Glutamatergic neuron (in vitro differentiated cells): ENCODE results near the gene MXD4. TPM values are rescaled to one million over a fixed set of nuclear protein-coding genes. Genes with fewer than 3 reads are reported as not detected.

Source experiments
- DNase-seq: peaks from one replicate; pipeline ENCODE4 v3.0.0; 2022
- H3K27ac Mint-ChIP-seq: one replicate; pipeline ENCODE4 v1.8.0; 2020; ENCODE audit warnings: mild to moderate bottlenecking, mixed read lengths, inconsistent platforms; ENCODE audit not compliant: unreplicated experiment
- H3K27me3 Mint-ChIP-seq: one replicate; pipeline ENCODE4 v1.8.0; 2020; ENCODE audit warnings: mild to moderate bottlenecking, moderate library complexity, mixed read lengths, inconsistent platforms; ENCODE audit not compliant: unreplicated experiment
- H3K36me3 Mint-ChIP-seq: one replicate; pipeline ENCODE4 v1.8.0; 2020; ENCODE audit warnings: mild to moderate bottlenecking, mixed read lengths, inconsistent platforms; ENCODE audit not compliant: unreplicated experiment
- H3K4me1 Mint-ChIP-seq: one replicate; pipeline ENCODE4 v1.8.0; 2020; ENCODE audit warnings: mild to moderate bottlenecking, low read depth, mixed read lengths, inconsistent platforms; ENCODE audit not compliant: unreplicated experiment
- H3K4me3 Mint-ChIP-seq: one replicate; pipeline ENCODE4 v1.8.0; 2020; ENCODE audit warnings: mild to moderate bottlenecking, mixed read lengths, inconsistent platforms; ENCODE audit not compliant: unreplicated experiment
- H3K9me3 Mint-ChIP-seq: one replicate; pipeline ENCODE4 v1.8.0; 2020; ENCODE audit warnings: mild to moderate bottlenecking, moderate library complexity, mixed read lengths, inconsistent platforms; ENCODE audit not compliant: unreplicated experiment
- CTCF ChIP-seq: fragments of 200-600 bp; sonication (generic); IDR thresholded peaks from one replicate; pipeline ENCODE4 v1.5.0; 2021; ENCODE audit not compliant: partially characterized antibody, unreplicated experiment
- total RNA-seq: library from RNA; stranded (reverse); fragmentation: NEBNext Ultra II Directional; extraction: Animal tissue kit (Norgen Biotek cat#: 25700); gene quantifications from one replicate; pipeline ENCODE4 v1.2.1, GENCODE V29; 2021; ENCODE audit not compliant: unreplicated experiment

Gene MXD4
- total RNA-seq, 1 donor from 2014 or later = 143 TPM

- Mint-ChIP-seq H3K27me3 (peaks cover 2% of the 10 kb centered on the region), H3K4me1 (peaks cover 9% of the 10 kb centered on the region), H3K9me3 (peaks cover 4% of the 10 kb centered on the region), H3K27ac (no peak overlapping the region), H3K4me3 (no peak overlapping the region), H3K36me3 (no peaks in the 10 kb centered on the region)
- no peak for TF ChIP-seq CTCF
- peak; percentile 7 for DNase-seq
Measured at GRCh38 chr4:2281575-2282343, 19.9 kb upstream of the MXD4 start.

DNA sequence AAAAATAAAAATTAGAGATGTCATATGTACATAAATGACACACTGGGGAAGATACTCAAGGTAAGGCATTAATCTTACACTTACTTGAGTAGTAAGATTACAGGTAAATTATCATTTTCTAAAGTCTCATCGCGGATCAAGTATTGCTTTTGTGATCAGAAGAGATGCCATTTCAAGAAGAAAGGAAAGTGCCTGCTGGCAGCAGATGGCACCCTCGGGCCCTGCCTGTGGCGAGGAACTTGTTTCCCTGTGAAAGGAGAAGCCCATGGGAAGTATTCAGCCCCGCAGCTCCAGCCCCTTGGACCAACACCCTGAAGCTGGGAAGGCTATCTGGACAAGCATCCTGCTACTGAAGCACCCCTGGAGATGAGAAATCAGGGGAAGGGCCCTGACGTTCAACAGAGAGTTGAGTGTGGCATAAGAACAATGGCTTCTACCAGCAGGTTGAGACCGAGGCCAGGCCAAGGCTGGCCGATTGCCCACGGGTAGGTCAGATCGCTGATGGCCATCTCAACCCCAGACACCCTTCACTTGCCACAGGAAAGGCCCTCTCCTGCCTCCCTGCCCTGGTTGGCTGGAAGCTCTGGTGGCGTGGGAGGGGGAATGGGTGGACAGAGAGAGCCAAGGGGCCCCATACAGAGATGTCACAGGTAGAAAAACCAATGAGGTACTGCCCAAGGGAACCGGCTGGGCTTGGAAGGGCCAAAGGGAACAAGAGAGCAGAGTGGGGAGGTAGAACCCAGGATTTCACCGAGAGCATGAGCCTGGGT is 18.8 kb upstream of the MXD4 start:
- peaks cover 2% of the 10 kb centered on the region for H3K27me3 Mint-ChIP-seq
- H3K4me1 Mint-ChIP-seq = peaks cover 2% of the 10 kb centered on the region
- H3K9me3 Mint-ChIP-seq = peaks cover 4% of the 10 kb centered on the region
- peak; percentile 9 for DNase-seq
- H3K36me3 Mint-ChIP-seq = no peaks in the 10 kb centered on the region
- H3K4me3 Mint-ChIP-seq = no peak overlapping the region
- no peak overlapping the region for H3K27ac Mint-ChIP-seq
- TF ChIP-seq CTCF = no peak

GRCh38 chr4:2277956-2278355 is 16.0 kb upstream of the MXD4 start:
- no peak overlapping the region for H3K4me3 Mint-ChIP-seq
- H3K27ac Mint-ChIP-seq = no peak overlapping the region
- DNase-seq = no peak
- no peaks in the 10 kb centered on the region for H3K36me3 Mint-ChIP-seq
- H3K27me3 Mint-ChIP-seq = no peaks in the 10 kb centered on the region
- no peaks in the 10 kb centered on the region for H3K4me1 Mint-ChIP-seq
- peaks cover 2% of the 10 kb centered on the region for H3K9me3 Mint-ChIP-seq
- no peak for TF ChIP-seq CTCF

- DNase-seq = peak; percentile 6
- H3K4me3 Mint-ChIP-seq = no peak overlapping the region
- H3K27ac Mint-ChIP-seq = no peak overlapping the region
- no peaks in the 10 kb centered on the region for H3K36me3 Mint-ChIP-seq
- TF ChIP-seq CTCF = no peak
- H3K9me3 Mint-ChIP-seq = peaks cover 2% of the 10 kb centered on the region
- no peaks in the 10 kb centered on the region for H3K4me1 Mint-ChIP-seq
- no peaks in the 10 kb centered on the region for H3K27me3 Mint-ChIP-seq
Measured at GRCh38 chr4:2276581-2277325, 14.8 kb upstream of the MXD4 start.
